Liver (tissue), 3 donors: ENCODE data around the gene BMS1.

Experiments used
- EGR1 ChIP-seq, 2 donors: IDR thresholded peaks; 2 replicates each; pipeline ENCODE4 v1.6.1; 2016 to 2018; ENCODE audit warnings: antibody characterized with exemption in 2 of 2, low read depth in 2 of 2
- FOXA2 ChIP-seq: IDR thresholded peaks from 2 replicates; pipeline ENCODE4 v1.6.1; 2016; ENCODE audit warnings: antibody characterized with exemption
- GABPA ChIP-seq, 2 donors: IDR thresholded peaks in 1 of 2; conservative IDR thresholded peaks in 1 of 2; 2 replicates each; pipeline ENCODE4 v1.6.1; 2016; ENCODE audit warnings: antibody characterized with exemption in 2 of 2, mild to moderate bottlenecking in 1 of 2, moderate library complexity in 1 of 2
- JUND ChIP-seq, 2 donors: IDR thresholded peaks; 2 replicates each; pipeline ENCODE4 v1.6.1; 2016; ENCODE audit warnings: antibody characterized with exemption in 2 of 2
- NR2F2 ChIP-seq: IDR thresholded peaks from 2 replicates; pipeline ENCODE4 v1.6.1; 2016; ENCODE audit warnings: antibody characterized with exemption
- RAD21 ChIP-seq, 2 donors: IDR thresholded peaks; 2 replicates each; pipeline ENCODE4 v1.6.1; 2016; ENCODE audit warnings: antibody characterized with exemption in 2 of 2, mild to moderate bottlenecking in 2 of 2
- SP1 ChIP-seq: IDR thresholded peaks from 2 replicates; pipeline ENCODE4 v1.6.1; 2018; ENCODE audit warnings: antibody characterized with exemption, mild to moderate bottlenecking
- TAF1 ChIP-seq: conservative IDR thresholded peaks from 2 replicates; pipeline ENCODE4 v1.6.1; 2016; ENCODE audit warnings: antibody characterized with exemption, mild to moderate bottlenecking
- YY1 ChIP-seq: IDR thresholded peaks from 2 replicates; pipeline ENCODE4 v1.6.1; 2016; ENCODE audit warnings: antibody characterized with exemption, mild to moderate bottlenecking
- TF ChIP-seq, protein P1 (sequence below): fragments of 150-350 bp; IDR thresholded peaks from 2 replicates; pipeline ENCODE4 v1.5.1; 2017; ENCODE audit warnings: improper control_type of control experiment, low read depth, low read length; ENCODE audit not compliant: missing input control
- TF ChIP-seq, protein P2 (sequence below): IDR thresholded peaks from 2 replicates; pipeline ENCODE4 v1.6.1; 2016; ENCODE audit warnings: antibody characterized with exemption
- TF ChIP-seq, protein P3 (sequence below): IDR thresholded peaks from 2 replicates; pipeline ENCODE4 v1.6.1; 2016; ENCODE audit warnings: antibody characterized with exemption
- TF ChIP-seq, protein P4 (sequence below): IDR thresholded peaks from 2 replicates; pipeline ENCODE4 v1.6.1; 2016; ENCODE audit warnings: antibody characterized with exemption, mild to moderate bottlenecking
- donor health status: healthy.
- donor health status: healthy.

DNA sequence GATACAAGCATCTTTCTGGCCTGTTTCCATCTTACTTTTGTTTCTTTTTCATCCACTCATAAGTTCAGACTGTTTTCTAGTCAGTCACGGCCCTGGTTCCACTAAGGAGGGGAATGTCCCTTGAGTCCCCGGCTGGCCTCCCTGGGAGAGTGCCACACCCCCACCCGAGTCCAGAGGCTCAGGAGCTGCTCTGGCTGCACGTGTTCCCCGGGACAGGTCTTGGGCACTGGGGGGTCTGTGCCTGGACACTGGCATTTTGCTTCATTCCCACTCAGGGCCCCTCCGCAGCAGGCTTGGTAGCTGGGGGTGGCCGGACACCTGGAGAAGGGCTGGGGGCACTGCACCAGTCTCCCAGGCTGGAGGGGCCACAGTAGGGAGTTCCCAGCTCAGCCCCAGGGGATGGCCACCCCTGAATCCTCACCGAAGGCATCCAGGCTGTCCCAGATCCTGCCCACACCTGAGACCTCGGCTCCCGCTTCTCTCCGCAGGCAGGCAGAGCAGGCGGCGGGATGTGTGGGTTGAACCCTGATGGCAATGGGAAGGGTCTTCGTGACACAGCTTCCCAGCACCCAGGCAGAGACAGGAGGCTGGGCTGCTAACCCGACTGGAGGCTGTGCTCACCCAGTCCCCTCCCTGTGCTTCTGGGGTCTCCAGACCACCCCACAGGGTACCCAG, 92.3 kb downstream of the BMS1 start:
- TF ChIP-seq TAF1 (no peak), YY1 (no peak), NR2F2 (no peak), RAD21 (IDR thresholded peaks at IDR 0.05) (no peak), EGR1 (IDR thresholded peaks at IDR 0.05; ENCODE audit: low read depth in 2 of 2) (no peak), GABPA (IDR thresholded peaks at IDR 0.05 in 1 of 2, conservative IDR thresholded peaks at IDR 0.05 in 1 of 2) (no peak), JUND (IDR thresholded peaks at IDR 0.05) (no peak), FOXA2 (no peak), SP1 (no peak)
- TF ChIP-seq, protein P1, sequence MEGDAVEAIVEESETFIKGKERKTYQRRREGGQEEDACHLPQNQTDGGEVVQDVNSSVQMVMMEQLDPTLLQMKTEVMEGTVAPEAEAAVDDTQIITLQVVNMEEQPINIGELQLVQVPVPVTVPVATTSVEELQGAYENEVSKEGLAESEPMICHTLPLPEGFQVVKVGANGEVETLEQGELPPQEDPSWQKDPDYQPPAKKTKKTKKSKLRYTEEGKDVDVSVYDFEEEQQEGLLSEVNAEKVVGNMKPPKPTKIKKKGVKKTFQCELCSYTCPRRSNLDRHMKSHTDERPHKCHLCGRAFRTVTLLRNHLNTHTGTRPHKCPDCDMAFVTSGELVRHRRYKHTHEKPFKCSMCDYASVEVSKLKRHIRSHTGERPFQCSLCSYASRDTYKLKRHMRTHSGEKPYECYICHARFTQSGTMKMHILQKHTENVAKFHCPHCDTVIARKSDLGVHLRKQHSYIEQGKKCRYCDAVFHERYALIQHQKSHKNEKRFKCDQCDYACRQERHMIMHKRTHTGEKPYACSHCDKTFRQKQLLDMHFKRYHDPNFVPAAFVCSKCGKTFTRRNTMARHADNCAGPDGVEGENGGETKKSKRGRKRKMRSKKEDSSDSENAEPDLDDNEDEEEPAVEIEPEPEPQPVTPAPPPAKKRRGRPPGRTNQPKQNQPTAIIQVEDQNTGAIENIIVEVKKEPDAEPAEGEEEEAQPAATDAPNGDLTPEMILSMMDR, result no peak
- TF ChIP-seq, protein P2, sequence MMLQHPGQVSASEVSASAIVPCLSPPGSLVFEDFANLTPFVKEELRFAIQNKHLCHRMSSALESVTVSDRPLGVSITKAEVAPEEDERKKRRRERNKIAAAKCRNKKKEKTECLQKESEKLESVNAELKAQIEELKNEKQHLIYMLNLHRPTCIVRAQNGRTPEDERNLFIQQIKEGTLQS, result no peak
- TF ChIP-seq, protein P3, sequence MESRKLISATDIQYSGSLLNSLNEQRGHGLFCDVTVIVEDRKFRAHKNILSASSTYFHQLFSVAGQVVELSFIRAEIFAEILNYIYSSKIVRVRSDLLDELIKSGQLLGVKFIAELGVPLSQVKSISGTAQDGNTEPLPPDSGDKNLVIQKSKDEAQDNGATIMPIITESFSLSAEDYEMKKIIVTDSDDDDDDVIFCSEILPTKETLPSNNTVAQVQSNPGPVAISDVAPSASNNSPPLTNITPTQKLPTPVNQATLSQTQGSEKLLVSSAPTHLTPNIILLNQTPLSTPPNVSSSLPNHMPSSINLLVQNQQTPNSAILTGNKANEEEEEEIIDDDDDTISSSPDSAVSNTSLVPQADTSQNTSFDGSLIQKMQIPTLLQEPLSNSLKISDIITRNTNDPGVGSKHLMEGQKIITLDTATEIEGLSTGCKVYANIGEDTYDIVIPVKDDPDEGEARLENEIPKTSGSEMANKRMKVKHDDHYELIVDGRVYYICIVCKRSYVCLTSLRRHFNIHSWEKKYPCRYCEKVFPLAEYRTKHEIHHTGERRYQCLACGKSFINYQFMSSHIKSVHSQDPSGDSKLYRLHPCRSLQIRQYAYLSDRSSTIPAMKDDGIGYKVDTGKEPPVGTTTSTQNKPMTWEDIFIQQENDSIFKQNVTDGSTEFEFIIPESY, result no peak
- TF ChIP-seq, protein P4, sequence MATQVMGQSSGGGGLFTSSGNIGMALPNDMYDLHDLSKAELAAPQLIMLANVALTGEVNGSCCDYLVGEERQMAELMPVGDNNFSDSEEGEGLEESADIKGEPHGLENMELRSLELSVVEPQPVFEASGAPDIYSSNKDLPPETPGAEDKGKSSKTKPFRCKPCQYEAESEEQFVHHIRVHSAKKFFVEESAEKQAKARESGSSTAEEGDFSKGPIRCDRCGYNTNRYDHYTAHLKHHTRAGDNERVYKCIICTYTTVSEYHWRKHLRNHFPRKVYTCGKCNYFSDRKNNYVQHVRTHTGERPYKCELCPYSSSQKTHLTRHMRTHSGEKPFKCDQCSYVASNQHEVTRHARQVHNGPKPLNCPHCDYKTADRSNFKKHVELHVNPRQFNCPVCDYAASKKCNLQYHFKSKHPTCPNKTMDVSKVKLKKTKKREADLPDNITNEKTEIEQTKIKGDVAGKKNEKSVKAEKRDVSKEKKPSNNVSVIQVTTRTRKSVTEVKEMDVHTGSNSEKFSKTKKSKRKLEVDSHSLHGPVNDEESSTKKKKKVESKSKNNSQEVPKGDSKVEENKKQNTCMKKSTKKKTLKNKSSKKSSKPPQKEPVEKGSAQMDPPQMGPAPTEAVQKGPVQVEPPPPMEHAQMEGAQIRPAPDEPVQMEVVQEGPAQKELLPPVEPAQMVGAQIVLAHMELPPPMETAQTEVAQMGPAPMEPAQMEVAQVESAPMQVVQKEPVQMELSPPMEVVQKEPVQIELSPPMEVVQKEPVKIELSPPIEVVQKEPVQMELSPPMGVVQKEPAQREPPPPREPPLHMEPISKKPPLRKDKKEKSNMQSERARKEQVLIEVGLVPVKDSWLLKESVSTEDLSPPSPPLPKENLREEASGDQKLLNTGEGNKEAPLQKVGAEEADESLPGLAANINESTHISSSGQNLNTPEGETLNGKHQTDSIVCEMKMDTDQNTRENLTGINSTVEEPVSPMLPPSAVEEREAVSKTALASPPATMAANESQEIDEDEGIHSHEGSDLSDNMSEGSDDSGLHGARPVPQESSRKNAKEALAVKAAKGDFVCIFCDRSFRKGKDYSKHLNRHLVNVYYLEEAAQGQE, result no peak
